ENCODE measurements around the gene IKBKG.
"Not testable (repeated sequence)": the region's sequence is repeated elsewhere in the genome, so short reads cannot be mapped to it uniquely, and the experiment has no call there.

DNA sequence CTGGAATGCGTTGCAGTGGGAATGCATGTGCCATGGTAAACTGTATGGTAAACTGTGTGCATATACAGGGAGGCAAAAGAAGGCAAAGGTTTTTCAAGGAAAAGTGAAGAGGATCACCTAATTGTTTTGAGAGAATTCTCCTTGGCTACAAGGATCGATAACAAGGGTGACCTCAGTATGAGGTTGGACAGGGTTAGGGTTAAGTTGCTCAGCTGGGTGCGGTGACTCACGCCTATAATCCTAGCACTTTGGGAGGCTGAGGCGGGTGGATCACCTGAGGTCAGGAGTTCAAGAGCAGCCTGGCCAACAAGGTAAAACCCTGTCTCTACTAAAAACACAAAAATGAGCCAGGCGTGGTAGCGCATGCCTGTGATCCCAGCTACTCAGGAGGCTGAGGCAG, 46.0 kb upstream of the IKBKG start:
- TF ChIP-seq, protein P1, sequence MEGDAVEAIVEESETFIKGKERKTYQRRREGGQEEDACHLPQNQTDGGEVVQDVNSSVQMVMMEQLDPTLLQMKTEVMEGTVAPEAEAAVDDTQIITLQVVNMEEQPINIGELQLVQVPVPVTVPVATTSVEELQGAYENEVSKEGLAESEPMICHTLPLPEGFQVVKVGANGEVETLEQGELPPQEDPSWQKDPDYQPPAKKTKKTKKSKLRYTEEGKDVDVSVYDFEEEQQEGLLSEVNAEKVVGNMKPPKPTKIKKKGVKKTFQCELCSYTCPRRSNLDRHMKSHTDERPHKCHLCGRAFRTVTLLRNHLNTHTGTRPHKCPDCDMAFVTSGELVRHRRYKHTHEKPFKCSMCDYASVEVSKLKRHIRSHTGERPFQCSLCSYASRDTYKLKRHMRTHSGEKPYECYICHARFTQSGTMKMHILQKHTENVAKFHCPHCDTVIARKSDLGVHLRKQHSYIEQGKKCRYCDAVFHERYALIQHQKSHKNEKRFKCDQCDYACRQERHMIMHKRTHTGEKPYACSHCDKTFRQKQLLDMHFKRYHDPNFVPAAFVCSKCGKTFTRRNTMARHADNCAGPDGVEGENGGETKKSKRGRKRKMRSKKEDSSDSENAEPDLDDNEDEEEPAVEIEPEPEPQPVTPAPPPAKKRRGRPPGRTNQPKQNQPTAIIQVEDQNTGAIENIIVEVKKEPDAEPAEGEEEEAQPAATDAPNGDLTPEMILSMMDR (IDR thresholded peaks at IDR 0.05), result not testable (repeated sequence)
- TF ChIP-seq EP300 (IDR thresholded peaks at IDR 0.05), result not testable (repeated sequence)
